ENCODE measurements around the gene SMIM28. TPM values are rescaled to one million over a fixed set of nuclear protein-coding genes. Genes with fewer than 3 reads are reported as not detected.
A peak's percentile ranks its signal among the peaks of the same experiment; 100 is the strongest.

SMIM28 gene
- total RNA-seq, 2 experiments from 2014 or later, result not detected

DNA sequence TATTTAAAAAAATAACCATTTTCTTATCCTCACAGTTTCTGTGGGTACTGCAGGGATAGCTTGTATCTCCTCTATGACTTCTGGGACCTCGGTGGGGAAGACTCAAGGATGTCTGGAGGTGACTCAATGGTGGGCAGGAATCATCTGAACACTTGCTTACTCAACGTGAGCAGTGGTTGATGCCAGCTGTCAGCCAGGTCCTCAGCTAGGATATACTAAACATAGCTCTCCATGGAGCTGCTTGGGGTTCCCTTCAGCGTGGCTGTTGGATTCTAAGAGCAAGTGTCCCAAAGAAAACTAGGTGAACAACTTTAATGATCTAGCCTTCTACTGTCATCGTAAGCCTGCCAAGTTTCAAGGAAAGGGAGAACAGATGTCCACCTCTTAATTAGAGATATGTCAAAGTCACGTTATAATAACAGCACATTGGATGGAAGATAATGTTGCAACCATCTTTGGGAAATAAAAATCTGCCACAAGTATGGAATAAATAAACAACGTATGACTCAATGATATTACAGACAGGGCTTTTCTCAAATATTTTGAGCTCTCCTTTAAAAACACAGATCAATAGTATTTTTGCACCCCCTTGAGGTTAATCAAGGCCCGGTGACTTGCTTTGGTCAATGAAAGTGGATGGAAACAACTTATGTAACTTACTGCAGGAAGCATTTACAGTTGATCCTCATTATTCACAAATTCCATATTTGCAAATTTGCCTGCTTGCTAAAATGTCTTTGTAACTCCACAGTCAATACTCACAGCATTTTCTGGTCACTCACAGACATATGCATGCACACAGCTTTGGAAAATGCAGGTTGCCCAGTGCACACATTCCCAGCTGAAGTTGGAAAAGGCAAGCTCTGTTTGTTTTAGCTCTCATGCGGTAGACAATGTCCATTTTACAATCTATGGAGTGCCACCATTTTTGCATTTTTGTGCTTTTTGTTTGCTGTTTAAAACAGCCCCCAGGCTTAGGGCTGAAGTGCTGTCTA lies 19.7 kb downstream of the SMIM28 start:
- H3K4me3 Mint-ChIP-seq, result no peak overlapping the region
- no peaks in the 10 kb centered on the region for H3K27me3 Mint-ChIP-seq
- no peaks in the 10 kb centered on the region for H3K4me1 Mint-ChIP-seq
- H3K27ac Mint-ChIP-seq, result no peak overlapping the region
- H3K36me3 Mint-ChIP-seq (ENCODE audit: low read depth), result no peaks in the 10 kb centered on the region
- CTCF ChIA-PET, result interaction anchor here (0.6 to 0.7 kb wide), 2 partner anchors 19 to 1252 kb away, joined by 3 read pairs; no protein-coding TSS in a partner anchor
- no peak for DNase-seq
- POLR2A ChIA-PET, result no interaction called here
- H3K9me3 Mint-ChIP-seq (ENCODE audit: low read depth), result no peaks in the 10 kb centered on the region
- ATAC-seq, result no peak
- intact Hi-C loops (cut with DNase I, micrococcal nuclease), result no loop called here

DNA sequence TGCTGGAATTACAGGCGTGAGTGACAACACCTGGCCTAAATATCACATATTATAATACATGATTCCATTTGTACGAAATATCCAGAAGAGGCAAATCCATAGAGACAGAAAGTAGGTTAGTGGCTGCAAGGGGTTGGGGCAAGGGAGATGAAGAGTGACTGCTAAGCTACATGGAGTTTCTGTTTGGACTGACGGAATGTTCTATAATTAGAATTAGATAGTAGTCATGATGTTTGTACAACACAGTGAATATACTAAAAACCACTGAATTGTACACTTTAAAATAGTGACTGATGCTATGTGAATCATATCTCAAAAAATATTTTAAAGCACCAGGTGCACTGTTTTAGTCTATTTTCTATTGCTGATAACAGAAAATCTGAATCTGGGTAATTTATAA lies 22.6 kb downstream of the SMIM28 start:
- CTCF ChIA-PET, result no interaction called here
- H3K4me1 Mint-ChIP-seq, result peaks cover 5% of the 10 kb centered on the region
- no peaks in the 10 kb centered on the region for H3K27me3 Mint-ChIP-seq
- intact Hi-C loops (cut with DNase I, micrococcal nuclease), result loop anchor here (5.0 to 10.0 kb wide), 3 partner anchors 283 to 584 kb away; partner anchors contain the start of gene REPS1 (in 1 of the 2)
- H3K36me3 Mint-ChIP-seq (ENCODE audit: low read depth), result no peaks in the 10 kb centered on the region
- no peak overlapping the region for H3K4me3 Mint-ChIP-seq
- ATAC-seq (no peak), DNase-seq (no peak)
- POLR2A ChIA-PET, result no interaction called here
- H3K27ac Mint-ChIP-seq, result no peak overlapping the region
- H3K9me3 Mint-ChIP-seq (ENCODE audit: low read depth), result no peaks in the 10 kb centered on the region

- intact Hi-C loops (cut with DNase I, micrococcal nuclease), result loop anchor here (5.0 to 10.0 kb wide), 3 partner anchors 285 to 583 kb away; partner anchors contain the start of gene REPS1 (in 1 of the 2)
- Mint-ChIP-seq H3K9me3 (ENCODE audit: low read depth) (no peaks in the 10 kb centered on the region), H3K36me3 (ENCODE audit: low read depth) (peaks cover 2% of the 10 kb centered on the region), H3K27me3 (no peaks in the 10 kb centered on the region), H3K4me3 (peak overlapping the region; percentile 18), H3K4me1 (peaks cover 6% of the 10 kb centered on the region), H3K27ac (no peak overlapping the region)
- ChIA-PET POLR2A (no interaction called here), CTCF (interaction anchor here (1.2 to 1.4 kb wide), 2 partner anchors 53 to 282 kb away, joined by 3 to 5 read pairs; no protein-coding TSS in a partner anchor)
- DNase-seq (no peak), ATAC-seq (no peak)
These were observed 24.5 kb downstream of the SMIM28 start for GRCh38 chr6:138401960-138402837.

GRCh38 chr6:138402838-138403187 lies 25.1 kb downstream of the SMIM28 start:
- Mint-ChIP-seq H3K27ac (no peak overlapping the region), H3K9me3 (ENCODE audit: low read depth) (no peaks in the 10 kb centered on the region), H3K36me3 (ENCODE audit: low read depth) (peaks cover 2% of the 10 kb centered on the region), H3K4me3 (peak overlapping the region; percentile 70), H3K4me1 (peaks cover 6% of the 10 kb centered on the region), H3K27me3 (no peaks in the 10 kb centered on the region)
- intact Hi-C loops (cut with DNase I, micrococcal nuclease), result loop anchor here (5.0 to 10.0 kb wide), 3 partner anchors 286 to 582 kb away; partner anchors contain the start of gene REPS1 (in 1 of the 2)
- no peak for DNase-seq
- ChIA-PET CTCF (interaction anchor here (0.6 to 1.4 kb wide), 4 partner anchors 53 to 286 kb away, joined by 3 to 5 read pairs (median 3); no protein-coding TSS in a partner anchor), POLR2A (interaction anchor here (0.6 kb wide), 1 partner anchor 148 kb away, joined by 3 read pairs; no protein-coding TSS in a partner anchor)
- ATAC-seq, result no peak

GRCh38 chr6:138403324-138403800 lies 25.7 kb downstream of the SMIM28 start:
- Mint-ChIP-seq H3K27ac (peak overlapping the region; percentile 37), H3K27me3 (no peaks in the 10 kb centered on the region), H3K9me3 (ENCODE audit: low read depth) (no peaks in the 10 kb centered on the region), H3K4me3 (peak overlapping the region; percentile 70), H3K4me1 (peaks cover 6% of the 10 kb centered on the region), H3K36me3 (ENCODE audit: low read depth) (peaks cover 4% of the 10 kb centered on the region)
- POLR2A ChIA-PET, result interaction anchor here (0.6 kb wide), 1 partner anchor 148 kb away, joined by 3 read pairs; no protein-coding TSS in a partner anchor
- ATAC-seq, result peak; percentile 28
- DNase-seq, result peak; percentile 42
- CTCF ChIA-PET, result interaction anchor here (0.6 to 1.4 kb wide), 4 partner anchors 52 to 287 kb away, joined by 3 to 5 read pairs (median 3); no protein-coding TSS in a partner anchor
- intact Hi-C loops (cut with DNase I, micrococcal nuclease), result loop anchor here (5.0 to 10.0 kb wide), 3 partner anchors 286 to 581 kb away; partner anchors contain the start of gene REPS1 (in 1 of the 2)

- Mint-ChIP-seq H3K4me1 (peaks cover 6% of the 10 kb centered on the region), H3K27me3 (no peaks in the 10 kb centered on the region), H3K27ac (peak within 1 kb of the TSS; percentile 37), H3K9me3 (ENCODE audit: low read depth) (no peaks in the 10 kb centered on the region), H3K36me3 (ENCODE audit: low read depth) (peaks cover 7% of the 10 kb centered on the region), H3K4me3 (peak within 1 kb of the TSS; percentile 70)
- CTCF ChIA-PET, result interaction anchor here (0.7 to 1.4 kb wide), 3 partner anchors 51 to 728 kb away, joined by 3 to 5 read pairs (median 3); no protein-coding TSS in a partner anchor
- POLR2A ChIA-PET, result no interaction called here
- DNase-seq, result peak; percentile 91
- intact Hi-C loops (cut with DNase I, micrococcal nuclease), result loop anchor here (1.0 to 10.0 kb wide), 6 partner anchors 51 to 581 kb away; partner anchors contain the start of genes ARFGEF3 (in 1 of the 2), CCDC28A (in 1 of the 2) and REPS1 (in 1 of the 2)
- ATAC-seq, result peak; percentile 88
These were observed 26.3 kb downstream of the SMIM28 start, which contains the start of gene HEBP2 for GRCh38 chr6:138403801-138404665. Gene HEBP2 (plus strand): TSS chr6:138404223. CDS start chr6:138404496, 273 bp downstream.

- ChIA-PET CTCF (interaction anchor here (0.7 to 1.5 kb wide), 5 partner anchors 105 to 727 kb away, joined by 3 to 5 read pairs (median 4); no protein-coding TSS in a partner anchor), POLR2A (no interaction called here)
- Mint-ChIP-seq H3K27me3 (no peaks in the 10 kb centered on the region), H3K27ac (peak overlapping the region; percentile 11), H3K9me3 (ENCODE audit: low read depth) (no peaks in the 10 kb centered on the region), H3K4me3 (peak overlapping the region; percentile 61), H3K36me3 (ENCODE audit: low read depth) (peaks cover 7% of the 10 kb centered on the region), H3K4me1 (peaks cover 6% of the 10 kb centered on the region)
- intact Hi-C loops (cut with DNase I, micrococcal nuclease), result loop anchor here (1.0 to 10.0 kb wide), 6 partner anchors 50 to 580 kb away; partner anchors contain the start of genes ARFGEF3 (in 1 of the 2), CCDC28A (in 1 of the 2) and REPS1 (in 1 of the 2)
- DNase-seq (no peak), ATAC-seq (no peak)
These were observed 27.1 kb downstream of the SMIM28 start for GRCh38 chr6:138404666-138405337.

DNA sequence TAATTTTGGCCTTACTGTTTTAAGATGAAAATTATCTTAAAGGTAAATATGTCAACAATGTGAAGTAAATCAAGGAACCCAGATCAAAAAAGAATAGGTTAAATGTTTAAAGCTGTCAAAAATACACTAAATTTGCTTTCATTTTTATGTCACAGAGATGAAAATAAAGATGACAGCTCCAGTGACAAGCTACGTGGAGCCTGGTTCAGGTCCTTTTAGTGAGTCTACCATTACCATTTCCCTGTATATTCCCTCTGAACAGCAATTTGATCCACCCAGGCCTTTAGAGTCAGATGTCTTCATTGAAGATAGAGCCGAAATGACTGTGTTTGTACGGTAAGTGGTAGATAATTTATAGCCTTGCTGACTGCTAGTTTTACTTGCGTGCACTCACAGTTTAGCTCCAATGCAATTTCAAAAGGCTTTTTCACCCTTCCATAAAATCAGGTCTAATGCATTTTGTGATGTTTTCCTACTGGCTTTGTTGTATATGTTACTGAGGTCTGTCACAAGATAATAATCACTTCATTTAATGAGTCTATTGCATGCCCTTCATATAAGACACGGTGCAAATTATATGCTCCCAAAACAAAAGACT lies 28.2 kb downstream of the SMIM28 start:
- Mint-ChIP-seq H3K9me3 (ENCODE audit: low read depth) (no peaks in the 10 kb centered on the region), H3K36me3 (ENCODE audit: low read depth) (peaks cover 7% of the 10 kb centered on the region), H3K4me1 (peaks cover 11% of the 10 kb centered on the region), H3K27ac (no peak overlapping the region), H3K4me3 (no peak overlapping the region), H3K27me3 (no peaks in the 10 kb centered on the region)
- intact Hi-C loops (cut with DNase I, micrococcal nuclease), result loop anchor here (2.0 to 10.0 kb wide), 3 partner anchors 245 to 579 kb away; partner anchors contain the start of genes ARFGEF3 (in 1 of the 2) and REPS1 (in 1 of the 2)
- ATAC-seq, result no peak
- ChIA-PET CTCF (interaction anchor here (0.7 to 1.5 kb wide), 4 partner anchors 103 to 290 kb away, joined by 3 to 5 read pairs (median 4); no protein-coding TSS in a partner anchor), POLR2A (no interaction called here)
- DNase-seq, result no peak

DNA sequence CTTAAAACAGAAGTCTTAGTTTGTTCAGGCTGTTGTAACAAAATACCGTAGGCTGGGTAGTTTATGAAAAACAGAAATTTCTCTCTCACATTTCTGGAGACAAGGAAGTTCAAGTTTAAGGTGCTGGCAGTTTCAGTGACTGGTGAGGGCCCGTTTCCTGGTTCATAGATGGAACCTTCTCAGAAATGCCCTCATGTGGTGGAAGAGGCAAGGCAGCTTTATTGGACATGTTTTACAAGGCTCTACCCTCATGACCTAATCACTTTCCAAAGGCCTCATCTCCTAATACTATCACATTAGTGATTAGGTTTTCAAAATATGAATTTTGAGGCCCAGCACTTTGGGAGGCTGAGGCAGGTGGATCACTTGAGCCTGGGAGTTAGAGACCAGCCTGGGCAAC lies 28.7 kb downstream of the SMIM28 start:
- ChIA-PET CTCF (interaction anchor here (0.7 to 1.5 kb wide), 2 partner anchors 103 to 111 kb away, joined by 3 to 5 read pairs; no protein-coding TSS in a partner anchor), POLR2A (no interaction called here)
- intact Hi-C loops (cut with DNase I, micrococcal nuclease), result loop anchor here (10.0 kb wide), 2 partner anchors 292 to 578 kb away; partner anchors contain the start of gene REPS1 (in 1 of the 2)
- Mint-ChIP-seq H3K27me3 (no peaks in the 10 kb centered on the region), H3K4me3 (no peak overlapping the region), H3K27ac (no peak overlapping the region), H3K36me3 (ENCODE audit: low read depth) (peaks cover 9% of the 10 kb centered on the region), H3K4me1 (peaks cover 16% of the 10 kb centered on the region), H3K9me3 (ENCODE audit: low read depth) (no peaks in the 10 kb centered on the region)
- ATAC-seq (no peak), DNase-seq (no peak)
